SIG-M5 treated with dmso at 0.1 percent for 504 hours (cell line): ENCODE results near the gene NMNAT3.

ENCODE experiments used
- DNase-seq: peaks from one replicate; lab custom pipeline; 2025; ENCODE audit not compliant: unreplicated experiment; lab: John Stamatoyannopoulos, UW

The NMNAT3 gene

GRCh38 chr3:139523166-139523565 is 154.6 kb downstream of the NMNAT3 start:
- DNase-seq = no peak

DNA sequence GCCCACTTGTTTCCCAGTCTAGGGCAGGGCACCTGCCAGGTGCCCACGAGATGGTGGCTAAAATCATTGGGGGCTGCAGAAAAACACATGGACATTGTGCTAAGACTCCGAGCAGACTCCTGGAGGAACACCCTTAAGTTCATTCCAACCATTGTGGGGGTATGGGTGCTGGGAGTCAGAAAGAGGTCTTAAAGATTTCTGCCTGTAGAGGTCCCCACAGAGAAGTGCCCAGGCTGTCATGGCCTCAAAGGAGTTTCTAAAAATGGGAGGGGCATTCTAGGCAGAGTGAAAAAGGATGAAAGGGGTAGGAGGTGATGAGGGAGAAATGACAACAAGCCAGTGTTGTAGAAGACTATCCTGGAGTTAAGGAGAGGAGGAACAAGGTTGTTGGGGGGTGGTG is 155.4 kb downstream of the NMNAT3 start:
- no peak for DNase-seq

DNA sequence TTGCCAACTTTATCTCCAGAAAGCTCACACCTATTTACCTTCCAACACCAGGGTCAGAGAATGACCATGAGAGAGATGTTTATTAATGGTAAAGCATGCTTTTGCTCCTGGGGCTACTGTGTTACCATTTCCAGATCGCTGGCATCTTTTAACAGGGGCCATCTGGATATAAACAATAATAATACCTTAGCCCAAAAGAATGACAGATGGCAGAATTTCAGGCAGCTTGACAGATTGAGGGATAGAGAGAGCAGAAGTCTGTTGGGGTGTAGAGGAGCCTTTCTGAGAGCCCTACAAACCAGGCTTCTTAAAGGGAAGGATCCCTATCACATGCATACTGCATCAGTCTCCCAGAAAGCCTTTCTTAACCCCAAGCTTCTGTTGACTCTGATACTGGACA is 156.0 kb downstream of the NMNAT3 start:
- DNase-seq = no peak

DNA sequence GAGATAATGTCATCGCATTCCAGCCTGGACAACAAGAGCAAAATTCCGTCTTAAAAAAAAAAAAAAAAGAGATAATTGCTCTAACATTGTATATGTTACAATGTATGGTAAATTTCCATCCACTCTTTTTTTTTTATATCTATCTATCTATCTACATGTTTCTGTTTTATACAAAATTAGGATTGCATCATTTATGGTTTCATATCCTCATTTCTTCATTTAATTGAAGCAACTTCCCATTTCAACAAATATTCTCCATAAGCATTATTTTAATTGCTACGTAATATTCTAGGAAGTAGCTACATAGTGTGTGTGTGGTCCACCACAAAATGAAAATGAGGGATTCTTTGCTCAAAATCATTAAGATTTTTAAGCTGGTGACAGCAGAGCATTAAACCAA is 156.6 kb downstream of the NMNAT3 start:
- DNase-seq = no peak

GRCh38 chr3:139519998-139520737 is 157.6 kb downstream of the NMNAT3 start:
- DNase-seq = no peak

- DNase-seq = no peak
Observed at GRCh38 chr3:139518926-139519842, 158.6 kb downstream of the NMNAT3 start.

DNA sequence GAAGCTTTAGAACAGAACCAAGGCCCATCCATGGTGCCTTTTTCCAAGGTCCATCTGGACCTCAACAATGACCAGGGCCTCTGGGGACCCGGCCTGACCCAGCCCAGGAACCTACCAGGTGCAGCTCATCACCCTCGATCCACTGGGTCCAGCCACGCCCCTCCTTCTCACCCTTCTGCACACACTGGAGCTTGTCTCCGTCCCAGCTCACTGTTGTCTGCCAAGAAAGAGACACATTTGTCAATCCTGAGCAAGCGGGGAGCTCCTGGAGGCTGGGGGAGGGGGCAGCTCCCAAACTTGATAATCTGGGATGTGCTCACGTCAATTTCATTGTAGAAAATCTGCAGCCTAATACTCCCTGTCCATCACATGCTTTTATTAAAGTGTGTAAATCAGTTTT is 159.5 kb downstream of the NMNAT3 start:
- no peak for DNase-seq

DNA sequence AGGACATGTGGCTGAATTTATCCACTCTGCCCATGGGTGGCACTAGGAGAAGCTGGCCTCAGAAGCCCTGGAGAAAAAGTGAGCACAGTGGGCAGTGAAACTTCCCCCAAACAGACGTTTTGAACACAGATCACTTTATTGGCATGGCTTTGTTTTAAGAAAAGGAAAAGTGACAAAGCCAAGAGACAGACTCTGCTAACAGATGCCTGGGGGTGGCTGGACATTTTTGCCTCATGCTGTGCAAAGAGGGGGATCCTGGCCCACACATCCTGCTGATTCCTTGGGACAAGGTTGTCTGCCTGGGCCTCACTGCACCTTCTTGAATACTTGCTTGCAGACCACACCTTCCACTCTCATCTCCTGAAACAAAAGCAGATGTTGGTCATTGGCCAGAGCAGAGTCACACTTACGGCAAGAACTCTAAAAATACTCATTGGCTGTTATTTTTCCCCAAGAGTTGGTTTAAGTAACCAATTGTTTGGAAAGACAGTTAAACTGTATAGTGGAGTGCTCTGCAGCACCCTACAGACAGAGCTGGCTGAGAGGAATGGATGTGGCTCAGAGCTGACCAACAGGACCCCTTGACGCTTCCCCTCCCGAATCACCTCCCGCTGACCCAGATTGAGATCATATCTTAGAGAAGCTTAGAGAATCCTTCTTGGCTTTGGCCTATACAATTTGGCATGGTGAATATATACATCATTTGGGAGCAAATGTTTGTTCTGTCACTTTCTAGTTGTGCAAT is 160.3 kb downstream of the NMNAT3 start:
- DNase-seq = no peak

DNA sequence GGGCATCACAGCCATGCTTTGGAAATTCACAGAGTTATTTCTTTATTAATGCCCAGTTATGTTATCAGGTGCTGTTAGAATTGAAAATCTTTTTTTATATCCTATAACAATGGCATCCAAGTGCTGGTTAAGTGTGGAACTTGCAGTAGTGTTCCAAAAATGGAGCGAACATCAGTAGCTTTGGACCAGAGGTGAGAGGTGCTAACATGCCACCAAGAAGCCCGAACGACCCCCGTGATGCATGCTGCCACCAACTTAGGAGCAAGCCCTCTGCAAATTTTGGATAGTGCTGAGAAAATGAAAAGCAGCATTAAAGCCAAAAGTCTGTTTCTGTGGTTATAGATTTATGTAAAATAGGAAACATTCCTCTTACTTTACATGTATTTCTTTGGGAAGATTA is 163.0 kb downstream of the NMNAT3 start:
- no peak for DNase-seq
